Epidermal melanocyte (primary cell): ENCODE data around the gene CHST9.

ENCODE experiments used
- DNase-seq: peaks from one replicate; pipeline ENCODE4 v3.0.0; 2011; ENCODE audit warnings: low spot score; ENCODE audit not compliant: insufficient read length

CHST9 gene

DNA sequence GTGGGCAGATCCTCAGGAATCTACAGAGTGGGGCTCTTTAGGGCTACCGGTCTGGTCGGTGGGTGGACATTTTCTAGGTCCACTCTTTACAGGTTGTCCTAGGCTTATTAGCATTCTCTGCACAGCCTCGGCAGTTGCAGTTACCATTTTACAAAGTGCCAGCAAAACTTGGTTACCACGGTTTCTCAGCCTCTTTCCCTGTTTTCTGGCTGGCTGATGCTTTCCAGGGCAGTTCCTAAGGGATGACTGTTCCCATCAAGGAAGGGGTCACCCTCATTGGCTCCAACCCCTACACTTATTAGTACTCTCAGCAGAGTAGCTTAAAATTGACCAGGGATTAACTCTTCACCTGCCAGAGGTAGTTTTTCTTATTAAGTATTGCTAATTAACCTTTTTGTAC lies 317.6 kb downstream of the CHST9 start:
- DNase-seq, result no peak

DNA sequence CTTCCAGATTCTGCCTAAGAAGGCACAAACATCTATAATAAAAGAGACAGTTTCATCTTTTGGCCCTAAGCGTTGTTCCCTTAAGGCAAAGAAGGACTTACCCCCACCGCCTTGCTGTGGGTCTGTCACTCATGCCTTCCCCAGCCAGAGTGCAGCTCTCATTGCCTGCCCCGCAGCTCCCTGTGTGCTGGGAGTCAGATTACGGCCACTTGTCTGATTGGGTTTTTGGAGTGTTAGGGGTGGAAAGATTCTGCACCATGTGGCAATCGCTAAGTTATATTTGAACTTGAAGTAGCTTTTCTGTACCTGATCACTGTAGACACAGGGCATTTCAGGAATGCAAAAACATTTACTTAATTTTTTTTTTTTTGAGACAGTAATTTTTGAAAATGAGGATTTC lies 319.6 kb downstream of the CHST9 start, which contains the start of gene AQP4:
Gene AQP4, minus strand, starts transcription at position 151 of the 400 bp plus-strand sequence. Its CDS starts 18 bp downstream, at position 133.
- no peak for DNase-seq

DNA sequence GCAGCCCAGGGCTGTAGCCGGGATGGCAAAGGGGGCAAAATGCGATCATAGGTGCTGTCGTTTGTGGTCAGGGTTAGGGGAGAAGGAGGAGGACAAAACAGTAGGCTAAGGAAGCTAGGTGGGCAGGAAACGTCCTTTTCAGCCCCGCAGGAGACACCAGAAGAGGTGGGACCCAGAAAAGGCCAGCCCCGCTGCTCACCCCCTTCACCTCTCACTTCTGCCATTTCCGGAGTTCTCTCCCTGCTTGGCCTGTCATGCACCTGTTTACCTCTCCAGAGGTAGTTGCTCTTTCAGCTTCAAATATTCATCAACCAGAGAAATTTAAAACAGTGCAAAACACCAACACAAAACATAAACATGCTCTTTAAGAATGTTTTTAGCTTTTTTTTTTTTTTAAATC lies 320.4 kb downstream of the CHST9 start:
- no peak for DNase-seq

DNA sequence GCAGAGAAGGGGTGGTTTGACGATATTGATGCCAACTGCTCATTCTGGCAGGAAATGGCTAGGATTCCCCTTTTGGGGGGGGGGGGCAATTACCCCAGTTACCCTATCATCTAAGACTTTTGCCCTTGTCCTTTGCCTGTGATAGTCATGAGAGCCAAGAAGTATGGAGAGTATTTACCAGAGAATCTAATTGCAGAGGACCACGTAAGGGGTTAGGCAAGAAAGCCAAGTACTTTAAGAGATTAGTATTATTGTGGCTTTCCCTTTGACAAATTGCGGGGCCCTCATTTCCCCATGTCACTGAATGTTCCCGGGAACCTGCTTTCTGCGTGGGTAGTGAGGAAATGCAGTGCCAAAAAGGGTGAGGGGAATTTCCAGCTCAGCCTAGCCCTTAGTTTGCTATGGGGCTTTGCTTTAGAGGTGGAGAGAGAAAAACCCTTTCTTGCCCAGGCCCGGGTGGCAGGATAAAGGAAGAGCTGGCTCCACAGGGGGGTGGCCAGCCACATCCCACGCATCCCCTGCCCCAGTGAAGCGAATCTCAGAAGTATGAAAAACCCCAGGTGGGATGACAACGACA lies 321.1 kb downstream of the CHST9 start:
- no peak for DNase-seq

DNA sequence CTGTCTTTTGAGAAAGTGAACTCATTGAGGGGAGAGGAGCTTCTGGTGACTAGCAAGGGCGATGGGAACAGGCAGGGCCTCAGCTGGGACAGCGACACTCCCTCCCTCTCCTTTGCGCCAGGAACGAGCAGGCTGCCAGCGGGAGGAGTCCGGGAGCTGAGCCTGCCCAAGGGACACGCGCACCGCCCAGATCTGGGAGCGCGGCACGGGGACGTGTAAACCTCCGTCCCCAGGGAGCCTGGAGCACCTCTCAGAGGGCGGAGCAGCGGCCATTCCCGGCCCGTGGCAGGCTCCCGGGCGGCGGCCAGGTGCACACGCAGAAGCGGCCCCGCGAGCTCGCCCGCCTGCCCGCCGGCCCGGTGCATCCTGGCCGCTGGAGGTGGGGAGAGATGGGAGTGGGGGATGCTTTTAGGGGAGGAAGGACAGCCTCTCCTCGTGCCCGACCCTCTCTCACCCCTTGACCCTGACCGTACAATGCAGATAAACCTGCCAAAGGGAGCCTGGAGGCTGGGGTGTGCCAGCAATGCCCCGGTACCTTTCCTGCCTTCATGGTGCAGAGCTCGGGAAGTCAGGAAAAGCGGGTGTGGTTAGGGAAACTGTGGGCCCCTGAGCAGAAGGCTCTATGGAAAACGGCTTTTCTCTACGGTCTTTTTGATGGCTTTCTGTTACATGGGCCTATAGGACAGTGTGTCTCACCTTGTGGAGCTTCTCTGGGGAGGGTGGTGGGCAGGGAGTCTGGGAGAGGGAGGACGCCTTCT lies 321.8 kb downstream of the CHST9 start:
- DNase-seq, result no peak

DNA sequence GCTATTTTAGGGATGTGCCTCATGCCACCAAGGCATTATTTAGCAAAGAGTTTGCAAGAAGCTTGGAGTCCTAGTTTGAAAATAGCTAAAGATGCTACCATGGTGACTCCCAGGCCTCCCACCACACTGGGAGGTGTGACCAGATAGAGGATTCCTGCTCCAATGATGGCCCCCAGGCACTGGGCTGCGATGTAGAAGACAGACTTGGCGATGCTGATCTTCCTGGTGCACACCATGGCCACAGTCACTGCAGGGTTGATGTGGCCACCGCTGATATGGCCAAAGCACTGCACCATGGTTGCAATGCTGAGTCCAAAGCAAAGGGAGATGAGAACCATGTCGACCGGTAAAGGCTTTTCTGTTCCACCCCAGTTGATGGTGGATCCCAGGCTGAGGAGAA lies 323.0 kb downstream of the CHST9 start:
- no peak for DNase-seq
